Endothelial cell of umbilical vein (primary cell): Measurements from ENCODE around the gene FGFRL1. TPM values are rescaled to one million over a fixed set of nuclear protein-coding genes. Genes with fewer than 3 reads are reported as not detected.

ENCODE experiments used
- BruUV-seq: library from RNA; stranded (reverse); fragments of 400-500 nt; replicated peaks from 2 replicates; lab custom pipeline; 2021; lab: Mats Ljungman, UMichigan
- CTCF ChIA-PET: fragments of 300-600, 350-600 bp; sonication (Branson Sonifier 250); formaldehyde crosslinking; loops from one replicate; lab custom pipeline; 2021; ENCODE audit warnings: antibody characterized with exemption, inconsistent platforms; lab: Charles Lee
- POLR2A ChIA-PET: fragments of 300-600, 350-600 bp; sonication (Branson Sonifier 250); formaldehyde crosslinking; loops from one replicate; lab custom pipeline; 2021; ENCODE audit warnings: antibody characterized with exemption, inconsistent platforms; lab: Charles Lee
- DNase-seq: peaks from one replicate; pipeline ENCODE4 v3.0.0-alpha.2; 2011; ENCODE audit warnings: low read depth, low spot score
- FAIRE-seq: peaks from 2 replicates; lab custom pipeline; 2011; peaks lifted over from hg19 to GRCh38; lab: Jason Lieb, UNC
- H2AFZ ChIP-seq: 2 replicates; pipeline ENCODE4 v1.6.0; 2012; ENCODE audit warnings: low read depth, low read length, control low read depth, inconsistent platforms
- H3K27ac ChIP-seq: 2 replicates; pipeline ENCODE4 v1.5.1; 2011; ENCODE audit warnings: low read depth, mild to moderate bottlenecking, control low read depth, low read length, moderate library complexity; ENCODE audit not compliant: insufficient read depth
- H3K27me3 ChIP-seq, 2 experiments: 2 replicates each; pipeline versions ENCODE4 v1.6.0 to v1.6.1; 2011; ENCODE audit warnings: low read length in 2 of 2, mixed read lengths in 1 of 2; ENCODE audit not compliant: control insufficient read depth in 2 of 2, insufficient read depth in 2 of 2
- H3K36me3 ChIP-seq, 2 experiments: 2 replicates in 1 of 2; 3 replicates in 1 of 2; pipeline ENCODE4 v1.5.1; 2011; ENCODE audit warnings: low read length in 2 of 2, mild to moderate bottlenecking in 1 of 2, moderate library complexity in 1 of 2; ENCODE audit not compliant: control insufficient read depth in 2 of 2, insufficient read depth in 2 of 2; ENCODE audit errors: extremely low read depth in 1 of 2
- H3K4me1 ChIP-seq: 3 replicates; pipeline ENCODE4 v1.5.1; 2011; ENCODE audit warnings: mild to moderate bottlenecking, low read length; ENCODE audit not compliant: control insufficient read depth, insufficient read depth; ENCODE audit errors: extremely low read depth
- H3K4me2 ChIP-seq: 2 replicates; pipeline ENCODE4 v1.6.1; 2011; ENCODE audit warnings: low read length, control low read depth, mixed read lengths; ENCODE audit not compliant: insufficient read depth
- H3K4me3 ChIP-seq, 3 experiments: fragments of 200-600 bp in 1 of 3; sonication (generic), shearing (Covaris generic) in 1 of 3; replicated peaks in 1 of 3; 2 replicates each; pipeline ENCODE4 v1.5.1; 2011 to 2016; ENCODE audit warnings: control low read depth in 3 of 3, low read length in 3 of 3, mild to moderate bottlenecking in 2 of 3, inconsistent platforms in 1 of 3, low read depth in 1 of 3, moderate library complexity in 1 of 3; ENCODE audit not compliant: insufficient read depth in 1 of 3
- H3K79me2 ChIP-seq: 2 replicates; pipeline ENCODE4 v1.6.0; 2012; ENCODE audit warnings: low read length, inconsistent platforms; ENCODE audit not compliant: control insufficient read depth, insufficient read depth
- H3K9ac ChIP-seq: replicated peaks from 2 replicates; pipeline ENCODE3; 2011; ENCODE audit warnings: low read length, control low read depth; ENCODE audit not compliant: insufficient read depth; ENCODE audit errors: extremely low read depth
- H3K9me1 ChIP-seq: replicated peaks from 3 replicates; pipeline ENCODE4 v1.6.0; 2011; ENCODE audit warnings: mild to moderate bottlenecking, low read length; ENCODE audit not compliant: control insufficient read depth, insufficient read depth; ENCODE audit errors: extremely low read depth
- H3K9me3 ChIP-seq: replicated peaks from 2 replicates; pipeline ENCODE4 v1.5.1; 2012; ENCODE audit warnings: low read length, inconsistent platforms; ENCODE audit not compliant: control insufficient read depth, insufficient read depth
- H4K20me1 ChIP-seq: replicated peaks from 2 replicates; pipeline ENCODE3; 2011; ENCODE audit warnings: mild to moderate bottlenecking, low read length; ENCODE audit not compliant: control insufficient read depth, insufficient read depth; ENCODE audit errors: extremely low read depth
- FOS ChIP-seq: IDR thresholded peaks from 2 replicates; pipeline ENCODE4 v1.6.1; 2011; ENCODE audit warnings: mild to moderate bottlenecking, low read length, moderate library complexity, borderline replicate concordance; ENCODE audit not compliant: insufficient read depth
- MYC ChIP-seq: IDR thresholded peaks from one replicate; pipeline ENCODE4 v1.6.1; 2011; ENCODE audit warnings: mild to moderate bottlenecking, low read depth, low read length
- POLR2A ChIP-seq: IDR thresholded peaks from 2 replicates; pipeline ENCODE4 v1.6.1; 2012; ENCODE audit warnings: low read depth, mild to moderate bottlenecking, control low read depth, low read length
- dilution Hi-C: fragments of 300-500 bp; cut with MboI; formaldehyde crosslinking; loops from one replicate; pipeline ENCODE4 v1.15.0; 2019; ENCODE audit warnings: low sequenced_read_pairs; ENCODE audit not compliant: extremely low pct_ligation_motif_present
- intact Hi-C: fragments of 100-400 bp; cut with micrococcal nuclease; formaldehyde crosslinking; loops from one replicate; pipeline ENCODE4 v1.10.0; 2022
- polyA plus RNA-seq, 4 experiments: library from polyadenylated mRNA; depleted of rRNA in 3 of 4; stranded (reverse) in 3 of 4; unstranded in 1 of 4; fragments of >200 nt; gene quantifications; 2 replicates each; pipeline versions ENCODE4 v1.2.1 to v1.2.3, GENCODE V29; 2011 to 2012; ENCODE audit warnings: missing spikeins in 1 of 4
- total RNA-seq: library from RNA; stranded (reverse); gene quantifications from 2 replicates; pipeline ENCODE4 v1.2.3, GENCODE V29; 2021

FGFRL1 gene
- total and polyA plus RNA-seq, 2 donors (not counting 3 experiments of a cell fraction or from before 2014, with no cell fraction given), result 33.3 to 74.6 TPM

DNA sequence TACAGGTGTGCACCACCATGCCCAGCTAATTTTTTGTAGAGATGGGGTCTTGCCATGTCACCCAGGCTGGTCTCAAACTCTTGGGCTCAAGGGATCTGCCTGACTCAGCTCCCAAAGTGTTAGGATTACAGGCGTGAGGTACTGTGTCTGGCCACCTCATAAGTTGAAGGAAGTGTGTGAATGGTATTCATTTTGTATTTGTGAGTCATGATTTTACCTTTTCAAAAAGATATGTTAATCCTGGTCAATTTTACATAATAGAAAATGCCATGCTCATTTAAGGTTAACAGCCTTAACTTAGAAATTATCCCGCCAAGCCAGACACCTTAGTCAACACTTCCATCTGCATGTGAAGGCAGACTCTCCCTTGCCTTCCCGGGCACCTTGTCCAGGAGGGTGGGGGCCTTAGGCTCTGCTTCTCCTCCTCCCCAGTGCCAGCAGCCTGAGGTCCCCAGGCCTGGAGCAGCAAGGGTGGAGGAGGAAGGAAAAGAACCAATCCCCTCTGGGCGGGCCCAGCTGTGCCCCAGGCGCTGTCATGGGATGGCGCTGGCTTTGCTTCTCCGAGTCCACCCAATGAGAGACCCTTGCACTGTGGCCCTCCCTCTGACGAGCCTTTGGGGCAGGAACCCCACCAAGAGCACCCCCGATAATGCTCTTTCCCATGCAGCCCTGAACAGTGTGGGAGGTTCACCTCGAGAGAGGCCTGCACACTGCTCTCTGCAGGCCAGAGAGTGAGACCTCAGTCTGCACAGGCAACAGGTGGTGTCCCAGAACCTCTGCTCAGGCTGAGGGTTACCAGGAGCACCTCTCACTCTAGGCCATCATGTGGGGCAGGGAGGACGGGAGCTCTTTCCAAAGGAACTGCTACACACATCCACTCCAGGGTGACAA is 64.6 kb downstream of the FGFRL1 start:
- no peak overlapping the region for H3K4me2 ChIP-seq
- DNase-seq (no peak), FAIRE-seq (no peak)
- intact Hi-C loops, result no loop called here
- H3K27me3 ChIP-seq, result peaks cover 0 to 2% of the 10 kb centered on the region in 2 experiments
- H3K27ac ChIP-seq, result no peak overlapping the region
- peaks cover 2% of the 10 kb centered on the region for H3K4me1 ChIP-seq
- no peak overlapping the region for H3K9ac ChIP-seq
- H4K20me1 ChIP-seq, result no peaks in the 10 kb centered on the region
- H3K36me3 ChIP-seq, result no peaks in the 10 kb centered on the region
- H3K79me2 ChIP-seq, result no peaks in the 10 kb centered on the region
- no peaks in the 10 kb centered on the region for H3K9me1 ChIP-seq
- H2AFZ ChIP-seq, result no peak overlapping the region
- no TSS peak for BruUV-seq
- no peaks in the 10 kb centered on the region for H3K9me3 ChIP-seq
- dilution Hi-C loops, result no loop called here
- no peak overlapping the region for H3K4me3 ChIP-seq
- ChIA-PET POLR2A (no interaction called here), CTCF (no interaction called here)
- no peak for TF ChIP-seq MYC
- TF ChIP-seq POLR2A, result no peak
- TF ChIP-seq FOS, result no peak

Other genes with a start within 250 kb of the FGFRL1 start
- 1.3 and 1.8 TPM in 2 replicates for gene CPLX1, start 185.5 kb upstream of the FGFRL1 start, total RNA-seq
- 1.0 and 1.4 TPM in 2 replicates for gene CPLX1, start 185.5 kb upstream of the FGFRL1 start, polyA plus RNA-seq
- gene GAK, start 79.3 kb upstream of the FGFRL1 start, total RNA-seq, result 109 and 110 TPM in 2 replicates
- gene GAK, start 79.3 kb upstream of the FGFRL1 start, polyA plus RNA-seq, result 49.6 and 51.9 TPM in 2 replicates
- 16.5 and 21.9 TPM in 2 replicates for gene TMEM175, start 79.2 kb upstream of the FGFRL1 start, total RNA-seq
- gene TMEM175, start 79.2 kb upstream of the FGFRL1 start, polyA plus RNA-seq, result 80.1 and 83.0 TPM in 2 replicates
- gene DGKQ, start 38.1 kb upstream of the FGFRL1 start, total RNA-seq, result 20.2 and 20.4 TPM in 2 replicates
- gene DGKQ, start 38.1 kb upstream of the FGFRL1 start, polyA plus RNA-seq, result 15.8 and 18.3 TPM in 2 replicates
- 29.2 and 34.1 TPM in 2 replicates for gene IDUA, start 24.6 kb upstream of the FGFRL1 start, total RNA-seq
- gene IDUA, start 24.6 kb upstream of the FGFRL1 start, polyA plus RNA-seq, result 19.1 and 23.6 TPM in 2 replicates
- gene SLC26A1, start 18.2 kb upstream of the FGFRL1 start, total RNA-seq, result 0.32 TPM in 1 of 2 replicates, not detected in the other
- 0.06 and 0.10 TPM in 2 replicates for gene SLC26A1, start 18.2 kb upstream of the FGFRL1 start, polyA plus RNA-seq
- gene RNF212, start 101.9 kb downstream of the FGFRL1 start, total RNA-seq, result 1.8 and 2.3 TPM in 2 replicates
- 2.6 and 2.8 TPM in 2 replicates for gene RNF212, start 101.9 kb downstream of the FGFRL1 start, polyA plus RNA-seq
- not detected in 2 replicates for gene SPON2, start 161.0 kb downstream of the FGFRL1 start, total RNA-seq
- 0.04 and 0.10 TPM in 2 replicates for gene SPON2, start 161.0 kb downstream of the FGFRL1 start, polyA plus RNA-seq
- gene CTBP1, start 237.5 kb downstream of the FGFRL1 start, total RNA-seq, result 155 and 165 TPM in 2 replicates
- 167 and 314 TPM in 2 replicates for gene CTBP1, start 237.5 kb downstream of the FGFRL1 start, polyA plus RNA-seq